ENCODE results near the gene GLIS1. TPM values are rescaled to one million over a fixed set of nuclear protein-coding genes. Genes with fewer than 3 reads are reported as not detected.

GLIS1 gene
- total and polyA plus RNA-seq, 2 donors (not counting 3 experiments of a cell fraction or from before 2014, with no cell fraction given) = not detected

GRCh38 chr1:53625049-53625448, 113.9 kb downstream of the GLIS1 start:
- intact Hi-C loops (cut with micrococcal nuclease) = no loop called here
- Histone ChIP-seq H3K9me1 (replicated peaks; ENCODE audit: control insufficient read depth, extremely low read depth, insufficient read depth, low read length) (no peaks in the 10 kb centered on the region), H4K20me1 (replicated peaks; ENCODE audit: control insufficient read depth, extremely low read depth, insufficient read depth, low read length) (no peaks in the 10 kb centered on the region), H3K9ac (replicated peaks; ENCODE audit: extremely low read depth, insufficient read depth, low read length) (no peak overlapping the region), H3K4me3 (replicated peaks in 1 of 3; ENCODE audit: insufficient read depth in 1 of 3, low read depth in 1 of 3, low read length in 3 of 3) (no peak overlapping the region), H3K9me3 (replicated peaks; ENCODE audit: control insufficient read depth, insufficient read depth, low read length) (no peaks in the 10 kb centered on the region), H3K79me2 (ENCODE audit: control insufficient read depth, insufficient read depth, low read length) (no peaks in the 10 kb centered on the region), H3K36me3 (ENCODE audit: control insufficient read depth in 2 of 2, extremely low read depth in 1 of 2, insufficient read depth in 2 of 2, low read length in 2 of 2) (no peaks in the 10 kb centered on the region), H3K4me1 (ENCODE audit: control insufficient read depth, extremely low read depth, insufficient read depth, low read length) (no peaks in the 10 kb centered on the region), H3K27ac (ENCODE audit: insufficient read depth, low read depth, low read length) (no peak overlapping the region), H3K27me3 (ENCODE audit: control insufficient read depth in 2 of 2, insufficient read depth in 2 of 2, low read length in 2 of 2) (peaks cover 0 to 16% of the 10 kb centered on the region in 2 experiments), H2AFZ (ENCODE audit: low read depth, low read length) (no peak overlapping the region), H3K4me2 (ENCODE audit: insufficient read depth, low read length) (no peak overlapping the region)
- FAIRE-seq (no peak), DNase-seq (ENCODE audit: low read depth, low spot score) (no peak)
- dilution Hi-C loops (cut with MboI; ENCODE audit: extremely low pct_ligation_motif_present, low sequenced_read_pairs) = no loop called here
- CTCF ChIA-PET = no interaction called here
- BruUV-seq (replicated peaks) = no TSS peak
- TF ChIP-seq POLR2A (IDR thresholded peaks at IDR 0.05; ENCODE audit: low read depth, low read length) = no peak
- no peak for TF ChIP-seq FOS (IDR thresholded peaks at IDR 0.05; ENCODE audit: borderline replicate concordance, insufficient read depth, low read length)
- no peak for TF ChIP-seq GATA2 (IDR thresholded peaks at IDR 0.05; ENCODE audit: insufficient read depth, insufficient read length, low read depth, low read length)
- no peak for TF ChIP-seq POLR2AphosphoS5 (IDR thresholded peaks at IDR 0.05; ENCODE audit: insufficient read depth, low read depth, low read length)
- no peak for TF ChIP-seq EZH2 (IDR thresholded peaks at IDR 0.05; ENCODE audit: borderline replicate concordance, low read depth, low read length, severe bottlenecking)
- POLR2A ChIA-PET = no interaction called here

GRCh38 chr1:53622531-53622930, 116.4 kb downstream of the GLIS1 start:
- Histone ChIP-seq H3K4me2 (ENCODE audit: insufficient read depth, low read length) (no peak overlapping the region), H2AFZ (ENCODE audit: low read depth, low read length) (no peak overlapping the region), H3K79me2 (ENCODE audit: control insufficient read depth, insufficient read depth, low read length) (no peaks in the 10 kb centered on the region), H3K4me1 (ENCODE audit: control insufficient read depth, extremely low read depth, insufficient read depth, low read length) (no peaks in the 10 kb centered on the region), H4K20me1 (replicated peaks; ENCODE audit: control insufficient read depth, extremely low read depth, insufficient read depth, low read length) (no peaks in the 10 kb centered on the region), H3K36me3 (ENCODE audit: control insufficient read depth in 2 of 2, extremely low read depth in 1 of 2, insufficient read depth in 2 of 2, low read length in 2 of 2) (no peaks in the 10 kb centered on the region), H3K27ac (ENCODE audit: insufficient read depth, low read depth, low read length) (no peak overlapping the region), H3K9me1 (replicated peaks; ENCODE audit: control insufficient read depth, extremely low read depth, insufficient read depth, low read length) (no peaks in the 10 kb centered on the region), H3K9me3 (replicated peaks; ENCODE audit: control insufficient read depth, insufficient read depth, low read length) (no peaks in the 10 kb centered on the region), H3K9ac (replicated peaks; ENCODE audit: extremely low read depth, insufficient read depth, low read length) (no peak overlapping the region), H3K27me3 (ENCODE audit: control insufficient read depth in 2 of 2, insufficient read depth in 2 of 2, low read length in 2 of 2) (peaks cover 0 to 16% of the 10 kb centered on the region in 2 experiments), H3K4me3 (replicated peaks in 1 of 3; ENCODE audit: insufficient read depth in 1 of 3, low read depth in 1 of 3, low read length in 3 of 3) (no peak overlapping the region)
- FAIRE-seq (no peak), DNase-seq (ENCODE audit: low read depth, low spot score) (no peak)
- no TSS peak for BruUV-seq (replicated peaks)
- dilution Hi-C loops (cut with MboI; ENCODE audit: extremely low pct_ligation_motif_present, low sequenced_read_pairs) (no loop called here), intact Hi-C loops (cut with micrococcal nuclease) (no loop called here)
- TF ChIP-seq EZH2 (IDR thresholded peaks at IDR 0.05; ENCODE audit: borderline replicate concordance, low read depth, low read length, severe bottlenecking) (no peak), JUN (IDR thresholded peaks at IDR 0.05; ENCODE audit: borderline replicate concordance, insufficient read depth, insufficient read length, low read depth) (no peak), POLR2A (IDR thresholded peaks at IDR 0.05; ENCODE audit: low read depth, low read length) (no peak), GATA2 (IDR thresholded peaks at IDR 0.05; ENCODE audit: insufficient read depth, insufficient read length, low read depth, low read length) (no peak), FOS (IDR thresholded peaks at IDR 0.05; ENCODE audit: borderline replicate concordance, insufficient read depth, low read length) (no peak), POLR2AphosphoS5 (IDR thresholded peaks at IDR 0.05; ENCODE audit: insufficient read depth, low read depth, low read length) (no peak), MYC (IDR thresholded peaks at IDR 0.05; ENCODE audit: low read depth, low read length) (no peak), MAX (IDR thresholded peaks at IDR 0.05; ENCODE audit: insufficient read depth, insufficient read length) (no peak), CTCF (IDR thresholded peaks at IDR 0.05; ENCODE audit: extremely low read depth in 1 of 2, insufficient read depth in 1 of 2, low read depth in 1 of 2, low read length in 2 of 2) (no peak)
- CTCF ChIA-PET = no interaction called here
- POLR2A ChIA-PET = no interaction called here
